HG03354 (cell line): ENCODE data around the gene CHD9NB.
"Not testable (repeated sequence)": the region's sequence is repeated elsewhere in the genome, so short reads cannot be mapped to it uniquely, and the experiment has no call there.

Source experiments
- ATAC-seq: cut with Tn5 transposase; IDR thresholded peaks from one replicate; pipeline ENCODE4 v1.9.1; 2021; ENCODE audit warnings: mild to moderate bottlenecking; ENCODE audit not compliant: unreplicated experiment, poor library complexity, severe bottlenecking

Gene CHD9NB

DNA sequence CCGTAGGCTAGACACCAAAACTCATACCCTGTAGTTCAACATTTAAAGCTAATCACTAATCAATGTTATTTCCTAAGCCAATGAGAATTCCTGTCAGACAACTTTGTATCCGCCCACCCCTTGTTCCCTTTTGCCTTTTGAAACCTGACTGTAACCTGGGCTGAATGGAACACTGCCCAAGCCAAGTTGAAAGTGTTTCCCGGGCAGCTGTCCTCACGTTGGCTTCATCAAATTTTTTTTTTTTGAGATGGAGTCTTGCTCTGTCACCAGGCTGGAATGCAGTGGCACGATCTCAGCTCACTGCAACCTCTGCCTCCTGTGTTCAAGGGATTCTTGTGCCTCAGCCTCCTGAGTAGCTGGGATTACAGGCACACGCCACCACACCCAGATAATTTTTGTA is 16.0 kb downstream of the CHD9NB start:
- not testable (repeated sequence) for ATAC-seq

DNA sequence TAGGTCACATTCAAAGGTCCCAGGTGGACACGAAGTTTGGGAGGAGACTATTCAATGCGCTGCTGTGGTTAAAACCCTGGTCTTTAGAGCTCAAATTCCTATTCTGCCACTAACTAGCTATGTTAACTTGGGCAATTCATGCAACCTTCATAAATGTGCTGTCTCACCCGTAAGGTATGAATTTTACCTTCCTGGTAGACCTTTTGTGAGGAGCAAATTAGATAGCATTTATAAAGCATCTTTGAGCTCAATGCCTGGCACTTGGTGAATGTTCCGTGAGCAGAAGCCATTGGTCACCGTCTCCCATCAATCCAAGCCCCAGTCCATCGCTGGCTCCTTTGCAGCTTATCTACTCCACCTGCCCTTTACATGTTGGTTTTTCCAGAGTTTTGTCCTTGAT is 16.6 kb downstream of the CHD9NB start:
- no peak for ATAC-seq

DNA sequence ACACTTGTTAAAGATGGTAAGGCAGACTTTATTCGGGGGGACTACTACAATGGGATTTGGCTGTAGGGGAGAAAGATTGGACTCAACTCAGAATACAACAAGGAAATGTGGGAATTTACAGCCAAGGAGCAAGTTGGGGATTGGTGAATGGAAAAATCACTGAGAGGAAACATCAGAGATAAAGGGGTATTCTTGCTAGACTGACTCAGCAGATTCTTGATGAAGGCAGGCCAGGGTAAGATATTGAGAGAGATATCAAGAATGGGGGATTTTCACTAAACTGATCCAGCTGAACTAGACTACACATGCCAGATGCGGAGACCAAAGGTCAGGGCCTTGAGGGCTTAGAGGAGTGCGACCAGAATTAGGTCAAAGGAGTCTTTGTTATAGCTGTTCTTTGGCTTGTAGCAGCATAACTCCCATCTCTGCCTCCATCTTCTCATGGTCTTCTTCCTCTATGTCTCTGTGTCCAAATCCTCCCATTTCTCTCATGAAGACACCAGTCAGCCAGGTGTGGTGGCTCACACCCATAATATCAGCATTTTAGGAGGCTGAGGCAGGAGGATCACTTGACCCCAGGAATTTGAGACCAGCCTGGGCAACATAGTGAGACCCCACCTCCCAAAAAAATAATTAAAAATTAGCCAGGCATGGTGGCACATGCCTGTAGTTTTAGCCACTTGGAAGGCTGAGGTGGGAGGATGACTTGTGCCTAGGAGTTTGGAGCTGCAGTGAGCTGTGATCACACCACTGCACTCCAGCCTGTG is 17.3 kb downstream of the CHD9NB start:
- no peak for ATAC-seq

DNA sequence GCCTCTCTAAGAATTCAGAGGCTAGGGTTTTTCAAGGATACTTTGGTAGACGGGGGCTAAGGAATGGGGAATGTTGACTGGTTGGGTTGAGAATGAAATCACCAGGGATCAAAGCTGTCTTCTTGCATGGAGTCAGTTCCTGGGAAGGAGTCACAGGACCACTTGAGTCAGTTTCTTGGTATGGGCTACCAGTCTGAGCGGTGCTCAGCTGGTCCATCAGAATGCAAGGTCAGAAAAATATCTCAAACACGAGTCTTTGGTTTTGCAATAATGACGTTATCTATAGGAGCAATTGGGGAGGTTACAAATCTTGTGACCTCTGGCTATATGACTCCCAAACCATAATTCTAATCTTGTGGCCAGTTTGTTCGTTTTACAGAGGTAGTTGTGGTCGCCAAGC is 18.4 kb downstream of the CHD9NB start:
- no peak for ATAC-seq

DNA sequence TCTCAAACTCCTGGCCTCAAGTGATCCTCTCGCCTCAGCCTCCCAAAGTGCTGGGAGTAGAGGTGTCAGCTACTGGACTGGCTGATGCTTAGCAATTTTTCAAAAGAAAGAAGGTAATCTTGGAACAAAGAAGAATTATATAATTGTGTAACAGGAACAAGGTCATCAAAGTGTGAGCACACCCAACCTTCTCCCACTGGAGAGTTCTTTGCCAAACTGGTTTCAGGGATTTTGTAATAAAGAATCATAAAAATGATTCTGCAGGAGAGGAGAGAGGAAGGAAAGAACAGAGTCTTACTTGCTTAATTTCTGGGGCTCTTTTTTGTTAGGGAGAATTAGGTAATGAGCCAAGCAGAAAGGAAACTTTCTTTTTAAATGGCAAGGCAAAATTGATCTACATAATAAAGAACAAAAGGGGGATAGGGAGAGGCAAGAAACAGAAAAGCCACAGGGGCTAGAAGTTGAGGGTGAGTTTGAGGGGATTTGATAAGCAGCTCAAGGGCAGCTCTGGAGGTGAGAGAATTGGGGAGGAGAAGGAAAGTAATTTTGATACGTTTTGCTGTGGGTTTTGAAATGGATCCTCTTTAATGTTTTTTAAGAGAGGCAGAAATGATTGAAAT is 21.3 kb downstream of the CHD9NB start:
- ATAC-seq = no peak

DNA sequence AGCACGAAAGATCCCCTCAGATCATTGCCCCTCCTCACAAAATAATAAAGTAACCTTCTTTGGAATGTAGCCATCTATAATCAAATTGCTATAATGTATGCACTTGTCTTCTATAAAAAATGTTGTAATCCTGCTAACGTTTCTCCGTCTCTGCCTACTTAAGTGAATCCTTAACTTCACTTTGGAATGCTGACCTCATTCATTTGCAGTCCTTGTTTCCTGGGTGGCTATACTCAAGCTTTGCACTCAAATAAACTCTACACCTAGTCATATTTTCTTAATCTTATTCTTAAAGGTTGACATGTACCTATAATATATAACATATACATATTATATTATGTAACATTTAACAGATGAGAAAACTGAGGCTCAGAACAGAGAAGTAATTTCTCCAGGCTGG is 22.7 kb downstream of the CHD9NB start:
- ATAC-seq = no peak

DNA sequence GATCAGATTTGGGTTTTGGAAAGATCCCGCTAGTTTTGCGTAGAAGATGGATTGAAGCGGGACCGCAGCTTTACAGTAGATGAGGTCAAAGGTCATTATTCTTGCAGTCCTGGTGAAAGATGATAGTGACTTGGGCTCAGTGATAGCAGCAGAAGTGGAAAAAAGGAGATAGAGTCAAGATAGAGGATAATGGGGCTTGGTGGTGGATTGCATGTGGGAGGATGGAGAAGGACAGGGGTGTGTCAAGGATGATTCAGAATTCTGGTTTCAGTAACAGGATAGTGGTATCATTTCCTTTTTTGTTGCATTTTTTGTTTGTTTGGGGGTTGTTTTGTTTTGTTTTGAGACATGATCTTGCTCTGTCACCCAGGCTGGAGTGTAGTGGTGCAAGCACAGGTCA is 28.7 kb downstream of the CHD9NB start:
- ATAC-seq = peak; percentile 62

DNA sequence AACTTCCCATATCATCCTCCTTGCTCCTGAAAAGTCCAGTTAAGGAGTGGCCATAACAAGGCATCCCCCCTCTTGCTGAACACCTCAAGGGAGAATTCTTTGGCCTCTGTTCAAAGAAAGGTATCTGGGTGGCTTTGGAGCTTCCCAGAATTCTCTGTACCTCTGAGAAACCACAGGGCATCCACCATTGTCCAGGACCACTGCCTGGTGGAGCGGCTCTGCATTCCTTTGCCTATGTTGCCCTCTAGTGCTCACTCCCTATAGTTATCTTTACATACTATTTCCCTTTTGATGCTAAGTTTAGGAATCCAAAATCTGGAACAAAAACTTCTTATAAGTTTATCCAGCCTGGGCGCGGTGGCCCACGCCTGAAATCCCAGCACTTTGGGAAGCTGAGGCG is 30.3 kb downstream of the CHD9NB start:
- peak; percentile 49 for ATAC-seq

DNA sequence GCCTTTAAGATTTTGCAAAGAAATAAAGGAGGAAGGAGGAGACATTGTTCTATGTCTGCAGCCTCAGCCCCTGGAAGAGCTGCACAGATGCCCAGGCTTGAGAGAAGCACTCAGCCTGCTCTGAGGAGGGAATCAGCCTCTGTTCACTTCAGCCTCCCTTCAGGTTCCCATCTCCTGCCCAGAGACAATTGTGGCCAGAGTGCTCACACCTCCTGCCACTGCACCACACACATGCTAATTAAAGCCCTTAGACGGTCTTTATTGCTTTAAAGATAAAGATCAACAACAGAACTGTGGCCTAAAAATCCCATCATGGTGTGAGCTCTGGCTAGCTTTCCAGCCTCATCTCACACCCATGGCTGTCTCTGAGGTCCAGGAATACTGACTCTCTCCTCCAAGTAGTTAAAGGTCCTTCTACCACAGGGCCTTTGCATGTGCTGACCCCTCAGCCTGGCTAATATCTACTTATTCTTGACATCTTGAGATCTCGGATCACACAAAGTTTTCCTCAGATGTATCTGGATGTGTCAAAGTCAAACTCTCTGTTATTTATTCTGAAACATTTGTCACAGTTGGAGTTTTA is 33.8 kb downstream of the CHD9NB start:
- no peak for ATAC-seq

DNA sequence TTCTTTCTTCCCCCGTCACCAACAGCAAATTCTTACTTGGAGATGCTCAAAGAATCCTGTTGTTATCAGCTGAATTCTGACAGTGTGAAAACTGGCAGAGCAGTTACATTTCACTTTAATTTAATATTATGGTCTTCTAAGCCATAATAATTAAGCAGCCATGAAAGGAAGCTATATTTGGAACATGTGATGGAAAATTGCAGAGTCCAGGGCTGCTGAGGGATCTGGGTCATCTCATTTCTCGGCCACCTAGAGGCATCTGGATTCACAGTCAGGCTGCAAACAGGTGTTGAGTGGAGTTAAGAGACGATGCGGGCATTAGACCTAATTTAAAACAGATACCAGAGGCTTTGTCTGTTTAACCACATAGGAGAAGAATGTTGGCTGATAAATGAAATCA is 38.4 kb downstream of the CHD9NB start:
- ATAC-seq = no peak

DNA sequence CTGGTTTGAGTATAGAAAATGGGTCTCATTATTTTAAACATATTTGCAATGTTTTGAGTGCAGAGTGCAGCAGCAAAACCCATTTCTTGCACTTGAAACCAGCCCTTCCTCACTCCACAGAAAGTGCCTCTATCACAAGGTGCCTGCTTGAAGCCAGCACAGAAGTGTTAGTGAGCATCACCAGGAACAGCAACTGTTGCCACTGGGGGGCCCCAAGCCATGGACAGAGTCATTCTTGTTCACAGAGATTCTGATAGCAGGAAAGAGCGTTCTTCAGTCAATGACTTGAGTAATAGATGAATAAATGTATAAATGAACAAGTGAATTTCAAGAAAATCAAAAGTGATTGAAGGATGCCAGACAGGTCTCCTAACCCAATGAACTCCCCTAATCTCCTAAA is 45.6 kb downstream of the CHD9NB start:
- no peak for ATAC-seq

DNA sequence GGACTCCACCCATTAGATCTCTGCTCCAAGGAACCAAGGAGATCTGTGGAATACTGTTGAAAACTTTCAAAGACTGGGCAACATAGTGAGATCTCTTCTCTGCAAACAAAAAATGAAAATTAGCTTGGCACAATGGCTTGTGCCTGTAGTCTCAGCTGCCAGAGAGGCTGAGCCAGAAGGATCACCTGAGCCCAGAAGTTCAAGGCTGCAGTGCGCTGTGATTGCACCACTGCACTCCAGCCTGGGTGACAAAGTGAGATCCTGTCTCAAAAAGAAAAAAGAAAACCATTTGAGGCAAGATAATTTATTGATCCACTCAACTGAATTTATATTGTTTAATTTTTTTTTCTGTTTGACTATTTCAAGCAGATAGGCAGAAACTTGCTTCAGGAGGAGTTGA is 54.8 kb downstream of the CHD9NB start:
- no peak for ATAC-seq

DNA sequence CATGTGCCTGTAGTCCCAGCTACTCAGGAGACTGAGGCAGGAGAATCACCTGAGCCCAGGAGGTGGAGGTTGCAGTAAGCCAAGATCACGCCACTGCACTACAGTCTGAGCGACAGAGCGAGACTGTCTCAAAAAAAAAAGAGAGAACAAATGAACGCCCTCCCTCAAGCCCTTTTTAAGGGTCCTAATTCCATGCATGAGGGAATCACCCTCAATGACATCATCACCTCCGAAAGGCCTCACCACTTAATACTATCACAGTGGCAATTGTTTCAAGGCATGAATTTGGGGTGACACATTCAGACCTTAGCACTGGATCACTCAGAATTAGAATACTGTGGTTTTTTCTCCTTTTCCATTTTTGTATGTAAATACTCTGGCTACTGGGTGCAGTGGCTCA is 57.8 kb downstream of the CHD9NB start:
- ATAC-seq = no peak

DNA sequence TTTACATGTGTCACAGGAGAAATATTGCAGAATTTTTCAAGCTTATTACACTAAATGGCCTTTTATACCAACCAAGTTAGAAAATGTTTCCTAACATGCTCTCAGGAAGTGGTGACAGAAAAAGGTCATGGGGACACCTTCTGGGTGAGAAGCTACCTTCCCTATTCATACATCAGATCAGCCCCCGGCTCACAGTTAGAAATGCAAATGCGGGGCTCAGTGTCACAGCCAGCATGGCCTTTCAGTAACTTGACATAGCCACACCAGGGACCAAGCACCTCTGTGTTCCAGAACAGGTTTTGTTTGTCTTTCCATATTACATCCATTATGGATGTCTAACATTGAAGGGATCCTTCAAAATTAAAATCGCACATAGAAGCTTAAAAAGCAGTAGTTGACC is 59.5 kb downstream of the CHD9NB start:
- ATAC-seq = no peak

DNA sequence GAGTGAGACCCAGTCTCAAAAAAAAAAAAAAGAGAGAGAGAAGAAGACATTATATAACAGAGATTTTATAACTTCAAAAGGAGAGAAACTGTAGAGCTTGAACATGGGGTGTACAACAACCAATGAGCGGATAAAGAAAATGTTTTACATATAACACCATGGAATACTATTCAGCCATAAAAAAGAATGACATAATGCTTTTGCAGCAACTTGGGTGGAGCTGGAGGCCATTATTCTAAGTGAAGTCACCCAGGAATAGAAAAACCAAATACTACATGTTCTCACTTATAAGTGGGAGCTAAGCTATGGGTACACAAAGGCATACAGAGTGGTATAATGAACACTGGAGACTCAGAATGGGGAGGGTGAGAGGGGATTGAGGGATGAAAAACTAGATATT is 61.1 kb downstream of the CHD9NB start:
- ATAC-seq = no peak
